HG03354 (cell line): ENCODE measurements around the gene TM4SF1.

Experiments used
- ATAC-seq: cut with Tn5 transposase; IDR thresholded peaks from one replicate; pipeline ENCODE4 v1.9.1; 2021; ENCODE audit warnings: mild to moderate bottlenecking; ENCODE audit not compliant: unreplicated experiment, poor library complexity, severe bottlenecking

Gene TM4SF1

GRCh38 chr3:149378478-149379309 is 1.2 kb upstream of the TM4SF1 start:
- ATAC-seq = no peak

GRCh38 chr3:149376718-149377407 is 586 bp downstream of the TM4SF1 start:
- ATAC-seq = no peak

GRCh38 chr3:149375501-149376196 is 1.8 kb downstream of the TM4SF1 start:
- no peak for ATAC-seq

GRCh38 chr3:149374793-149375500 is 2.5 kb downstream of the TM4SF1 start:
- ATAC-seq = no peak

GRCh38 chr3:149374391-149374790 is 3.1 kb downstream of the TM4SF1 start:
- ATAC-seq = no peak

- ATAC-seq = no peak
These were observed 4.0 kb downstream of the TM4SF1 start for GRCh38 chr3:149373235-149374125.

GRCh38 chr3:149371723-149372114 is 5.7 kb downstream of the TM4SF1 start:
- no peak for ATAC-seq

- no peak for ATAC-seq
These were observed 6.3 kb downstream of the TM4SF1 start for GRCh38 chr3:149371001-149371722.

GRCh38 chr3:149369991-149370866 is 7.2 kb downstream of the TM4SF1 start:
- no peak for ATAC-seq

GRCh38 chr3:149368674-149369497 is 8.6 kb downstream of the TM4SF1 start:
- no peak for ATAC-seq

- ATAC-seq = no peak
These were observed 9.2 kb downstream of the TM4SF1 start for GRCh38 chr3:149368201-149368673.

GRCh38 chr3:149366941-149367840 is 10.3 kb downstream of the TM4SF1 start:
- no peak for ATAC-seq

- ATAC-seq = no peak
These were observed 11.4 kb downstream of the TM4SF1 start for GRCh38 chr3:149366031-149366430.

GRCh38 chr3:149364624-149365023 is 12.8 kb downstream of the TM4SF1 start:
- ATAC-seq = no peak

GRCh38 chr3:149363053-149363452 is 14.4 kb downstream of the TM4SF1 start:
- ATAC-seq = no peak

- ATAC-seq = no peak
These were observed 15.1 kb downstream of the TM4SF1 start for GRCh38 chr3:149362366-149362765.
